ENCODE data around the gene CCAR1.

GRCh38 chr10:68832601-68833000 is 111.6 kb downstream of the CCAR1 start:
- TF ChIP-seq L3MBTL2 (conservative IDR thresholded peaks at IDR 0.05), result no peak
- no peak for TF ChIP-seq FOXM1 (IDR thresholded peaks at IDR 0.05; ENCODE audit: borderline replicate concordance)
- TF ChIP-seq ELF4 (IDR thresholded peaks at IDR 0.05), result no peak
- no peak for TF ChIP-seq NFRKB (IDR thresholded peaks at IDR 0.05)
- TF ChIP-seq ARNT (IDR thresholded peaks at IDR 0.05), result no peak
- no peak for TF ChIP-seq HDGF (IDR thresholded peaks at IDR 0.05; ENCODE audit: borderline replicate concordance)
- no peak for TF ChIP-seq SUZ12 (IDR thresholded peaks at IDR 0.05)
- TF ChIP-seq, protein P1, sequence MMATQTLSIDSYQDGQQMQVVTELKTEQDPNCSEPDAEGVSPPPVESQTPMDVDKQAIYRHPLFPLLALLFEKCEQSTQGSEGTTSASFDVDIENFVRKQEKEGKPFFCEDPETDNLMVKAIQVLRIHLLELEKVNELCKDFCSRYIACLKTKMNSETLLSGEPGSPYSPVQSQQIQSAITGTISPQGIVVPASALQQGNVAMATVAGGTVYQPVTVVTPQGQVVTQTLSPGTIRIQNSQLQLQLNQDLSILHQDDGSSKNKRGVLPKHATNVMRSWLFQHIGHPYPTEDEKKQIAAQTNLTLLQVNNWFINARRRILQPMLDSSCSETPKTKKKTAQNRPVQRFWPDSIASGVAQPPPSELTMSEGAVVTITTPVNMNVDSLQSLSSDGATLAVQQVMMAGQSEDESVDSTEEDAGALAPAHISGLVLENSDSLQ (IDR thresholded peaks at IDR 0.05), result no peak

Data from HEK293T (cell line).